Activated T-cell treated with anti-CD3 and anti-CD28 coated beads, Interleukin-2, amount 50 U/mL, for 48 hours (primary cell): Measurements from ENCODE around the gene KIF1A.
"Not testable (repeated sequence)": the region's sequence is repeated elsewhere in the genome, so short reads cannot be mapped to it uniquely, and the experiment has no call there.

Source experiments
- DNase-seq, 2 experiments: peaks; one replicate each; pipeline ENCODE4 v3.0.0-alpha.2; 2020

Gene KIF1A

DNA sequence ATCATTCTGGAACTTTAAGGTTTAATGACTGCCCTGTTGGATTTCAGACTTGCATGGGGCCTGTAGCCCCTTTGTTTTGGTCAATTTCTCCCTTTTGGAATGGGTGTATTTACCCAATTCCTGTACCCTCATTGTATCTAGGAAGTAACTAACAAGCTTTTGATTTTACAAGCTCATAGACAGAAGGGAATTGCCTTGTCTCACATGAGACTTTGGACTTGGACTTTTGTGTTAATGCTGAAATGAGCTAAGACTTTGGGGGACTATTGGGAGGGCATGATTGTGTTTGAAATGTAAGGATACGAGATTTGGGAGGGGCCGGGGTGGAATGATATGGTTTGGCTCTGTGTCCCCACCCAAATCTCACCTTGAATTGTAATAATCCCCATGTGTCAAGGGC lies 26.3 kb upstream of the KIF1A start:
- DNase-seq, result not testable (repeated sequence)

DNA sequence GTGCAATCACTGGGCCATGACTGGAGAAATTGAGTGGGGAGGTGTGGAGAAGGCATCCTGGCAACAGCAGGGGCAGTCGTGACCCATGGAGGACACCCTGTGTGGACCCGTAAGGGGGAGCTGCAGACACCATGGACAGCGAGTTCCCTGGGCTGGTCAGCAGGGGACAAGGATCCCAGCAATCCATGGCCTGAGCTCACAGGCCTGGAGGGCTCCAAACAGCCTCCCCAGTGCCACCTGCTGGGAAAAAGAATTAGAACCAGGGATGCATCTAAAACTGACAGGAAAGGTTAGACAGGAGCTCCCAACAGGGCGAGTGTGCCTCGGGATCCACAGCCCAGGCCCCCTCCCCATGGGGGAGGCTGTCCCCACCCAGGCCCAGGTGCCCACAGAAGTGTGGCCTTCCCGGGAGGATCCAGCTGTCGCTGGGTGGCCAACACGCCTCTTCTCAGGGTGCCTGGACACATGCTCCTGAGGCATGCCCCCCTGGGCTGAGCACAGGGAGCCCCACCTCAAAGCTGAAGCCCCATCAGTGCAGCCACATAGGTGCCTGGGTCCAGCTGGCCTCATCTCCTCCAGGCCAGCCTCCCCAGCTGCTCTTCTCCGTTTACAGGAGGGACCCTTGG lies 20.5 kb upstream of the KIF1A start:
- DNase-seq, result no peak

DNA sequence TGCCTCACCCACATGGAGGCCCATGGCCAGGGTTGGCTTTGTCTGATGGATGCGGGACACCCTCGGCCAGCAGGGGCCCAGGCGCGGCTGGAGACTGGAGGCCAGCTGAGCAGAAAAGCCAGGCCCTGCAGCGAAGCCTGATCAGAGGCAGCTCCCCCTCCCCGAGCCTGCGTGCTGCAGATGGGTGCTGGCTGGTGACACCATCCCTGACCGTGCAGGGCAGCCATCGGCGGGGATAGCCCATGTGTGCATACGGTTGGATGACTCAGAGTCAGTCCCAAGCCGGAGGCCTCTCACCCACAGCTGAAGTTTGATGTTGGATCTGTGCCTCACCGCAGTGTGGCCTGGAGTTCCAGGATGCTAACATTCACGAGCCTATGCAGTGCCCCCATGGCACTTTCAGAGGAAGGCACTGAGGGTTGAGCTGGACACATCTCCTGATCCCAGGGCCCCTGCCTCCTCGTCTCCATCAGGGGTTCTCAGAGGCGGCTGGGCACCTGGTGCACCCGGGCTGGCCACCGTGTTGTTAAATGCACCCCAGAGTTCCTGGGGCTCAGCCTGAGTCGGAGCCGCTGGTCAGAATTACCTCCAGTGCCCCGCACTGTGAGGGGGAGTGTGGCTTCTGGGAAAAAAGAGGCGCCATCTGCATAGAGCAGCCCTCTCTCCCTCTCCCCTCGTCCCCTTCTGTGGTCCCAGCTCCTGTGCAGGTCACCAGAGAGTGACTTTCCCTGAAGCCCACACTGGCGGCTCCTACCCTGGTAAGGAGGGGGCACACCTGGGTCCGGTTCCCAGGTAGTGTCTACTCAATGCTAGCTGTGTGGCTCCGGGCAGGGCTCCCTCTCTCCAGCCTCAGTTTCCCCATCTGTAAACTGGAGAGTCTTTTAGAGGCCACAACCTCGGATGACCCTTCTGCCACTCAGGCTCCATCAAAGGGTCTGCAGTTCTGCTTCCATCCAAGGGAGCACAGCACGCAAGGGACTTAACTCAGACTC lies 19.4 kb upstream of the KIF1A start:
- DNase-seq, result no peak

DNA sequence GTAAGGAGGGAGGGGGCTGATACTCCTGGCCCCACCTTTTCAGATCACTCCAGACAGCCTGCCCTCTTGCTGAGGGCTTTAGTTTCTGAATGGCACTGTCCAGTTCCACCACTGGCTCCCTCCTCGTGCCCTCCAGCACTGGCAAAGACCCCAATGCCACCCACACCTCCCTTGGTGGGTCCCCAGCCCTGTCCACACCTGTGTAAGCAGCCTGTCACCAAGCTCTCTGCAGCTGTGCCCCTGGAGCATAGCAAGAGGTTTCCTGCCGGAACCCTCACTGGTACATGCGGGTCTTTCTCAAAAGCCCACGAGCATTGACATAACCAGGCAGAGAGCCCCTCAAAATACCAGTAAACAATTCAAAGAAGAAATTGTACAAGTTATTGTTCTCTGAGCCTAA lies 17.6 kb upstream of the KIF1A start:
- DNase-seq, result no peak

DNA sequence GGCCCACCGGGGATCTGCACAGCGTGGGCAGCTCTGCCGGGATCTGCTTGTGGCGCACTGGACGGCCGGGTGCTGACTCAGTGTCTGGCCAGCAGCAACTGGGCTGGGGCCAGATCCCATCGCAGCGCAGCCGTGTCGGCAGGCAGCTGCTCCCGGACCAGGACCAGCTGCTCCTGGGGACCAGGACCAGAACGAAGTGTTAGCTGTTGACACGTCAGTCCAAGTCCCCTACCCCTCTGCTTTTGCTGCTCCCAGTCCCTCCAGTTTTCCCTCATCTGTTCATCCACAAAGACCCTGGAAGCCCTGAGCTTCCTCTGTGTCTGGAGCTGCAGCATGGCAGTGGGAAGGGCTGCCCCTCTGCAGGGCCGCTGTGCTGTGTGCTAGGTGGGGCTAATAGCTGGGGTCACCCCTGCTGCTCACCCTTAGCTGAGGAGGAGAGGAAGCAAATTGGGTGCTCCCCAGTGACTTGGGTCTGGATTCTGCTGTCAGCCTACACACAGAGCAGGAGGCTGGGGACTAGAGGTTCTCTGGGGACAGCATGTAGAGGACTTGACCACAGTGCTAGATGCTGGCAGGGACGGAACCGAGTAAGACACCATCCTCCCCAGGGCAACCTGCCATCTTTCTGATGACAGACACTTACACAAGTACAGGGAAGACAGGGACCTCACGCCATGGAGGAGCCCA lies 16.9 kb upstream of the KIF1A start:
- DNase-seq, result no peak

DNA sequence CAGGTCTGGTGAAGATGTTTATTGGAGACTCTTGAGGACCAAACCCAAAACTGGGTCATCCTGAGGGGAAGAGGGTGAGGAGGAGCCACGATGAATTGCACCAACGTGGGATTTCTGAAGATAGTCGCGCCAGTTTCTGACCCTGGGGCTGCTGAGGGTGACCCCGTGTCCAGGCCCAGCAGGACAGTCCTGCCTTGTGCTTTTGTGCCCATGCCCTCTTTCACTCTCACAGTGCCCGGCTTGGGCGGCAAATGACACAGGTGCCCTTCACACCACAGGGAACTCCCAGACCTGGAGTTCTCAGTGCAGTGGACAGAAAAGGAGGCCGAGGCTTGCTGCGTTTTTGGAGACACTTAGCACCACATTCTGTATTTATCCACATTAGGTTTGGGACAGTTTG lies 15.5 kb upstream of the KIF1A start:
- DNase-seq, result no peak

DNA sequence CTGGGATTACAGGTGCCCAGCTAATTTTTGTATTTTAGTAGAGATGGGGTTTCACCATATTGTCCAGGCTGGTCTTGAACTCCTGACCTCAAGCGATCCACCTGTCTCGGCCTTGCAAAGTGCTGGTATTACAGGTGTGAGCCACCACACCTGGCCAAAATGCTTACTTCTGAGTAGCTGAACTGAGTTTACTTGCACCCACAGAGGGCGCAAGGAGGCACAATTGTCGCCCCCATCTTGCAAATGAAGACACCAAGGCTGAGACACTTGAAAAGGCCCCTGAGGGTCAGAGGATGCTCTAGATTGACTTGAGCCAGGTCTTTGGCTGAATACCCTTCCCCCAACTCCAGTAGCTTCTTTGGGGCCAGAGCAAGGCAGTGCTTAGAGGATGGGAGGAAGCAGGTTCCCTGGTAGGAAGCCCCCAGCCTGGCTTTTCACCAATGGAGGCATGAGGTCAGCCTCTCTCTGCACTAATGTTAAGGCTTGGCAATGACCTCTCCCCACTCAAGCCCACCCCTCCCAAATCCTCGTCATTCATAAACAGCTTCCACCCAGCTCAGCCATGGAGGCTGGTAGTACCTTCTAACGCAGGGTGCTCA lies 14.5 kb upstream of the KIF1A start:
- no peak for DNase-seq

DNA sequence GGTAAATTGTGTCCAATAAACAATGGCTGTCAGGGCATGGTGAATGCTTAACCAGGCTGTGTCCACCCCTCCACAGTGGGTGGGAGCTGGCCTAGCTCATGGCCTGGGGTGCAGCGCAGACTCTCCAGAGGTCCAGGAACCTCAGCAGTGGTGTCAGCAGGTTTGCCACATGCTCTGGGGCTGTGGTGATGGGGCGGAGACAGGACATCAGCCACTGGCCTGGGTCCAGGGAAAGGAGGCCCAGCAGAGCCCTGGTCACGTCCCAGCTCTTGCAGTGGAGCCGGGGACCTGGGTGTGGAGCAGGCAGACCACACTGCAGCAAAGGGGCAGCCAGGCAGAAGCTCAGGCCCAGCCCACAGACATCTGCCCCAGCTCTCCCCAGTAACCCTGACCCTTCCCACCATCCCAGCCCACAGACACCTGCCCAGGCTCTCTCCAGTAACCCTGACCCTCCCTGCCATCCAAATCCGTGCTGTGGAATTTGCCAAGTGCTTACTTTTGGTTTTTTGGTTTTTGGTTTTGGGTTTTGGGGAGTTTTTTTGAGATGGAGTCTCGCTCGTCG lies 13.8 kb upstream of the KIF1A start:
- DNase-seq, result no peak

DNA sequence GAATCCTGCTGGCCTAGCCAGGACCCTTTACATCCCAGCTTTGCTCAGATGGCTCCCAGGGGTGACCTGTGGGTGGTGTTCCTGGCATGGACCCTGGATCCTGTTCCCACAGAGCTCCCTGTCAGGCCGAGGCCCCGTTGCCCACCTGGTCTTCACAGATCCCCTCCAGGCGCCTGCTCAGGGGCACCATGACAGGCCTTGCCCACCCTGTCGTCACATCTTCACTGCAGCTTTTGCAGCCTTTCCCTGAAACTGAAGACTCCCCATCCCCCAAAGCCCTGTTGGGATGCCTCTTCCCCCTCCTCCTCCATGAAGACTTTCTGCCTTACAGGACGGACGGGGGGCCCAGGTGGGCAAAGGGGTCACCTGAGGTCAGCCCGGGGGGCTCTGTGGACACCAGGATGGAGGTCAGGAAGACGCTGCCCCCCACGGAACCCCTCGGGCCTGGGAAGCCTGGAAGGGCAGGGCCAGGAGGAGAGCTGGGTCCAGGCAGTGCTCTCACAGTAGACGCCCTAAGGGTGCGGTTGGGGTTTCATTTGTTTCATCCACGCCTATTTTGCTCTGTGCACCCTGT lies 13.0 kb upstream of the KIF1A start:
- DNase-seq, result no peak

DNA sequence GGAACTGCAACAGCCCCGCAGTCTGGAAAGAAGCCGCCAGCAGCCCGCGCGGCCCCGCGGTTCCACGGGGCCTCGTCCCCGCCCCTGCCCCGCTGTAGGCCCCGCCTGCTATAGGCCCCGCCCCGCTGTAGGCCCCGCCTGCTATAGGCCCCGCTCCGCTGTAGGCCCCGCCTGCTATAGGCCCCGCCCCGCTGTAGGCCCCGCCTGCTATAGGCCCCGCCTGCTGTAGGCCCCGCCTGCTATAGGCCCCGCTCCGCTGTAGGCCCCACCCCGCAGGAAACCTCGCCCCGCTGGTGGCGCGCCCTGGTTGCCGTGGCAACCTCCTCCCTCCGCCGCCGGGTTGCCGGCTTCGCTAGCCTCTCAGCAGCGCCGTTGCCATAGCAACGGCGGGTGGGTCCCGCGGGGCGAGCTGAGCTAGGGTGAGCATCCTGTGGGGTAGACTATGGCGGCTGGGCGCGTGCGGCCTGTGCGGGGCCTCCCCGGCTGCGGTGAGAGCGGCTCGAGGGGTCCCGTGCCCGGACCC lies 12.2 kb upstream of the KIF1A start:
- DNase-seq, result peak; percentile 97 to 98

DNA sequence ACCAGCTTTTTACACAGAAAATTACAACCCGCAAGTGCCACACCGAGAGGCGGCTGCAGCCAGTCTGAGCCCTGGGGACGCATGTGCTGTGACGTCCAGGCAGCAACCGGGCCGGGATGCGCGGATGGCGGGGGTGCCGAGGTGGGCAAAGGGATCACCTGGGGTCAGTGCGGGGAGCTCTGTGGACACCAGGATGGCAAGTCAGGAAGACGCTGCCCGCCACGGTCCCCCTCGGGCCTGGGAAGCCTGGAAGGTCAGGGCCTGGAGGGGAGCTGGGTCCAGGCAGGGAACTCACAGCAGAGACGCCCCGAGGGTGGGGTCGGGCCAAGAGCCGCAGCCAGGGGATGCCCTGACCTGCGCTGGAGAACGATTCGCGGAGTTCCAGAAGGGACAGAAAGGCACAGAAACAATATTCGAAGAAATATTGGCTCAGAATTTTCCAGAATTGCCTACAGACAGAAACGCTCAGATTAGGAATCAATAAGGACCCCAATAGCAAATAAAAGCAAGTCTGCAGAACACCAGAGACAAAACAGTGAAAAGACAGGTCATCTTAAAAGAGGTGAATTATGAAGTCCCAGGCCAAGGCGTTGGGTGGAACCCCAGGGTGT lies 11.7 kb upstream of the KIF1A start:
- no peak for DNase-seq

DNA sequence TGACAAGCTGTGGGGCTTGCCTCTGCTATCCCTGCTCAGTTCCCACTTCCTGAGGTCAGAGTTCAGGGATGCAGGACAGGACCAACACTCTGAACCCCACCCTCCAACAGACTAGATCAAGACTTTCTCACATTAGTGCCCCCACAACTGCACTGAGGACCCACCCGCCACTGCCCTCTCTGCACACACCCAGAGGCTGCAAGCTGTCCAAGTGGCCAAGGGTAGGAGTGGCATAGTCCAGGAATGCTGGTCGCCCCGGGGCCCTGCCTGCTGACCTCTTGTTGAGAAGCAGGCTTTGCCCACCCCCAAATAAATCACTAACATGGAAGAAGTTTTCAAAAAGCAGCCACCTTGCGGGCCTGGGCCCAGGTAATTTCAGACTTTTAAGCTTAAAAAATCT lies 5.5 kb upstream of the KIF1A start:
- DNase-seq, result no peak

DNA sequence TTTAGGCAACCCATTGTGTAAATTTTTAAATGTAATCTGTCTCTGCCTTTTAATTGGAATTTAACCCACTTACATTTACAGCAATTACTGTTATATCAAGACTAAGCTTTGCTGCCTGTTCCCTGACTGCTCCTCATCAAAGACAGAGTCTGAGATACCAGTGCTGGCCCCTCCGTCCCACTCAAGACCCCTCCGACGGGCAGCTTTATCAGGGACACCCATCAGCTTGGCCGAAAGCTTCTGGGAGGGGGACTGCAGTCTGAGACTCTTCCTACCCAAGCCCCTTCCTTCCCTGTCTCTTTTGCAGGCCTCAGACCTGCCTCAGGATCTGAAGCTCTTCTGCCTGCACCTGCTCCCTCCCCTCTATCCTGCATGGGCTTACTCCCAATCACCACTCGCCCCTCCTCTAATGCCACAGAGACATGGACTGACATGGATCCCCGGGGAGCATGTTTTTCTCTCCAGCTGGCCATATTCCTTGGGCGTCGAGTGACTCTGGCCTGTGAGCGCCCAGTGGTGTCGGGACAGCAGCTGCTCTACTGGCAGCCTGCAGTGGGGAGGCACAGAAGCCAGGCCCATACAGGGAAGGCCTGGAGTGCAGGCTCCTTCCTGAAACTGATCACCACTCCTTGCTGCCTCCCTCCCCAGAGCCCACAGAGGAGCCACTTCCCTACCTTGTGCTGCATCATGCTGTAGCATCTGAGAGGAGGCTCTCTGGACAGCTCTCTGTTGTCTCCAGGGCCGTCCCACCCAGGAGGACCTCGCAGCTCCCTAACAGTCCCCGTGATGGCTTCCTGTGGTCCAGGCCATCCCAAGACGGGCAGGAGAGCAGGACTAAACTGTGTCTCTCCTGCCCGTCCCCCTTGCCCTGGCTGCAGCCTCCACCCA lies 3.7 kb upstream of the KIF1A start:
- DNase-seq, result no peak

DNA sequence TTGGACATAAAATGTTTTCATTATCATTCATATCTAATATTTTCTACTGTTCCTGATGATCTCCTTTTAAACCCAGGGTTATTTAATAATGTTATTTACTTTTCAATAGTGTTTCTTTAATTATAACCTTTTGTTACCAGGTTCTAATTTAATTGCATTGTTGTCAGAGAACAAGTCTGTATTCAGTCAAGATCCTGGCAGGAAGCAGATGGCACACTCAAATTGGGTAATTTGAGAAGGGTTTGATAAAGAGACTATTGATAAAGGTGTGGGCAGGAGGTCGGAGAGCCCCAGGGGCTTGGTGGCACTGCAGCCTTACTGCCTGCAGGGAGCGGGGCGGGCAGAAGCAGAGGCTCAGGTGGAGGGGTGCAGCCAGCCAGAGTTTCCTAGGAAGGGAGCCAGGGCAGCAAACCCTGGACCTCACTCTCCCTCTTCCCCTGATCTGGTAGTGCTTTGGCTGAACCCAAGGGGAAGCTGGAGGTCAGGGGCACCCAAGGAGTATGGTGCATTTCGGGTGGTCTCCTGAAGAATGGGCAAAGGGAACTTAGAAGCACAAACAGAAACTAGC lies 2.3 kb upstream of the KIF1A start:
- DNase-seq, result no peak

DNA sequence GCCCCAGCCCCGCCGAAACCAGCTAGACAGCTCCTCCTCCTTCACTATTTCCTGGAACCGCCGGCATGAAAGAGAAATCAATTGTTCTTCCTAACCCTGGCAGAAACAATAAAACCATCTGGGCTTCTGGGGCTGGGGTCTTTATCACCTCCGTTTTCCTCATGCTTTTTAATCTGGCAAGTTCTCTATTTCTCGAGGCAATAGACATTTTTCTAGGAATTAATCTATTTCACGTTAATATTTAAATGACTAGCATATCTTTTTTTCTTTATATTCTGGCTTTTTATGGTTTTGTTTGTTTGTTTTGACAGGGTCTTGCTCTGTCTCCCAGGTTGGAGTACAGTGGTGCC lies 1.4 kb upstream of the KIF1A start:
- DNase-seq, result no peak

DNA sequence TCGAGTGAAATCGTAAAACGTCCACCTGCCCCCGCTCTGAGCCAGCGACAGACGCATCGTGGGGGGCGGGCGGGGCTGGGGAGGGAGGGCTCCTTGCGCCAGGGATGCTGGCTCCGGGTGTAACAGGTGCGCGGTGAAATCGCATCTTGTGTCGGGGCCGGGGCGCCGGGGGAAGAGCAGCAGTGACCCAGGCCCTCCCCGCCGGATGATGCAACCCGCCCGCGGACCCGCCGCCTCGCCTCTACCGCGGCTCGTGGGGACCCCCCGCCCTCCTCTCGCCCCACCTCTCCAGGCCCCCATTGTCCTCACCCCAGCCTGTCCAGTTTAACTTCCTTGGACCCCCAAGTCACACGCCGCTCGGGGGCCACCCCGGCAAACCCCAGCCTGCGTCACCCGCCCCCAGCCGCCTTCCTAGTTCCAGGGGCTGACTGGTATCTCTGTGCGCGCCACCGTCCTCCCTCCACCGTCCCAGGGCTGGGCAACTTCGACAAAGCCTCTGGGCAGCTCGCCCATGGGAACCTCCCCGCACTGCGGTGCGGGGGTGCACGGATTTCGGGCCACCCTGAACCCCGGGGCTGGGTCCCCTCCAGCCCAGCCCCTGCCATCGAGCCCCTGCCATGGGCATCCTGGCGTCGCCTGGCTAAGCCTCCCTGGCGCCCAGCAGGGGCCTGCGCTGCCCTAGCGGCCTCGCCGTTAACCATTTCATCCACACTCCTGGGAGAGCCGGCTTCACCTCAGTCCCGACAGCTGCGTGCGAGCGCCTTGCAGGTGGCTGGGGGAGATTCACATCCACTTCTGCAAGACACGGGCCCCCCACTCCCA lies 799 bp upstream of the KIF1A start:
- peak; percentile 37 to 56 for DNase-seq

DNA sequence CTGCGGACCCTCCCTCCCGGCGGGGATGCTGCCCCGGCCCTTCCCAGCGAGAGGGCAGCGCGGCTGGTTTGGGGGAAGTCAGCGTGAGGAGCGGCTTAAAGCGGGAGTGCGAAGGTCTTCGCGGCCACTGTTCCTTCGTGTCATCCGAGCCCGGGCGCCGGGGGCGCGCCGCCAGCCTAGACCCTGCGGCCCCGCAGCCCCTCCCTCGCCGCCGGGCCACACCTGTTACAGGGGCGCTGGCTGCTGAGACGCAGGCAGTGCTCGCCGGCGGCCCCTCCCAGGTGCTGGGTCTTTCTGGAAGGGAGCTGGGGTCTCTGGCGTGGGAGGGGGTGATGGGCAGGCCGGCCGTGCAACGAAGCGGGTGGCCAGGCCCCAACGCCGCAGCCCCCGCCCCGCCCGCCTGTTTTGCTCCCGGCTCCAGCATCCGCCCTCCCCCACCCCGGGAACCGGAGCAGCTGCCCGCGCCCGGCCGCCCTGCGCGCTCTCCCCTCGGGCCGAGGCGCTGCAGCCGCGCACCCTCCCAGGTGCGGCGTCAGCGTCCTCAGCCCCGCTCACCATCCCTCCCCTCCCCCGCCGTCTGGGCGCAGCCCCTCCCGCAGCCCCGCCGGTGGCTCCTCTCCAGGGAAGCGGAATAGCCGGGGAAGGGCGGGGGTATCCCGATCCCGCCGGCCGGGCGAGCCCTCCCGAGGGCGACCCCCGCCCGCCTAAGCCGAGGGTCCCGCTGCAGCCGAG lies 727 bp downstream of the KIF1A start:
- DNase-seq, result no peak

DNA sequence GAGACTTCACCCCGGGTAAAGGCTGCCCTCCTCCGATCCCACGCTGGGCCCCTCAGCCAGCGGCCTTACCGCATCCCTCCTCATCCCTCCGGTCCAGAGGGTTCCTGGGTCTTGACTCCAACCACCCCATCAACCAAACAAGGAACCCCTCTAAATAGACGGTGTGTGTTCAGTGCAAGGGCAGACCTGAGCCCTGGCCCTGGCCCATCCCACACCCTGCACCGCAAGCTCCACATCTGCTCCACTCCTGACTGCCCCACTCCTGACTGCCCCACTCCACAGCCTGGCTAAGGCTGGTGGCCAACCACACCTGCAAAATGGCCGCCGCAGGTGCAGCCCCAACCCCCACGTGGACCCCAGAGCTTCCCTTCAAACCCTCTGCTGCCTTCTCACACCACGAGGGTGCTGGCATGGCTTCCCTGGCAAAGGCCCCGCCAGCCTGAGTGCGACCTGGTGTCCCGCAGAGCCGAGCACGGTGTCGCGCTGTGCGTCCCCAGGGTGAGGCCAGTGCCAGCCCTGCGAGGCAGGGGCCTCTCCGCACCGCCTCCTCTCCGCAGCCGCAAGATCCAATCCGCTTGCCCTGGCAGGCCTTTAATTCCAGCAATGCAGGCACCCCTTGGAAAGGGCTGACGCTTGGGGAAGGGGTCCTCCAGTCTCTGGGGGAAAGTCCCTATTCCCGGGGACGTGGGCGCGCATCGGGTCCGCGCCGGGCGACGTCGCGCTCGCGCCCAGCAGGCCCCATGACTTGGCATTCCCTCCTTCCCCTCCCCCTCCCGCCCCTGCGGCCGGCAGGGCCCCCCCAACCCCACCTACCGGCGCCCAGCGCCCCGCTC lies 1.5 kb downstream of the KIF1A start:
- peak in 1 of 2 experiments; percentile 34 for DNase-seq
